ENCODE measurements around the gene KCNIP4. TPM values are rescaled to one million over a fixed set of nuclear protein-coding genes. Genes with fewer than 3 reads are reported as not detected.

KCNIP4 gene
- total RNA-seq, 2 experiments from 2014 or later = not detected

- no peak for DNase-seq
- CTCF ChIA-PET = no interaction called here
- Mint-ChIP-seq H3K4me1 (no peaks in the 10 kb centered on the region), H3K36me3 (ENCODE audit: low read depth) (peaks cover 47% of the 10 kb centered on the region), H3K9me3 (peaks cover 8% of the 10 kb centered on the region), H3K27me3 (no peaks in the 10 kb centered on the region), H3K27ac (no peak overlapping the region), H3K4me3 (no peak overlapping the region)
- POLR2A ChIA-PET = no interaction called here
Observed at GRCh38 chr4:20723463-20723862, 1225.1 kb downstream of the KCNIP4 start.

- Mint-ChIP-seq H3K27me3 (no peaks in the 10 kb centered on the region), H3K36me3 (ENCODE audit: low read depth) (peaks cover 51% of the 10 kb centered on the region), H3K4me1 (no peaks in the 10 kb centered on the region), H3K27ac (no peak overlapping the region), H3K4me3 (no peak overlapping the region), H3K9me3 (peaks cover 8% of the 10 kb centered on the region)
- ChIA-PET CTCF (interaction anchor here (0.8 kb wide), 1 partner anchor 38 kb away, joined by 3 read pairs; no protein-coding TSS in a partner anchor), POLR2A (no interaction called here)
- DNase-seq = no peak
Observed at GRCh38 chr4:20723019-20723418, 1225.6 kb downstream of the KCNIP4 start.

- Mint-ChIP-seq H3K27ac (no peak overlapping the region), H3K4me3 (no peak overlapping the region), H3K27me3 (no peaks in the 10 kb centered on the region), H3K36me3 (ENCODE audit: low read depth) (peaks cover 26% of the 10 kb centered on the region), H3K4me1 (no peaks in the 10 kb centered on the region), H3K9me3 (no peaks in the 10 kb centered on the region)
- DNase-seq = no peak
- POLR2A ChIA-PET = no interaction called here
- CTCF ChIA-PET = no interaction called here
Observed at GRCh38 chr4:20711335-20711734, 1237.2 kb downstream of the KCNIP4 start.

DNA sequence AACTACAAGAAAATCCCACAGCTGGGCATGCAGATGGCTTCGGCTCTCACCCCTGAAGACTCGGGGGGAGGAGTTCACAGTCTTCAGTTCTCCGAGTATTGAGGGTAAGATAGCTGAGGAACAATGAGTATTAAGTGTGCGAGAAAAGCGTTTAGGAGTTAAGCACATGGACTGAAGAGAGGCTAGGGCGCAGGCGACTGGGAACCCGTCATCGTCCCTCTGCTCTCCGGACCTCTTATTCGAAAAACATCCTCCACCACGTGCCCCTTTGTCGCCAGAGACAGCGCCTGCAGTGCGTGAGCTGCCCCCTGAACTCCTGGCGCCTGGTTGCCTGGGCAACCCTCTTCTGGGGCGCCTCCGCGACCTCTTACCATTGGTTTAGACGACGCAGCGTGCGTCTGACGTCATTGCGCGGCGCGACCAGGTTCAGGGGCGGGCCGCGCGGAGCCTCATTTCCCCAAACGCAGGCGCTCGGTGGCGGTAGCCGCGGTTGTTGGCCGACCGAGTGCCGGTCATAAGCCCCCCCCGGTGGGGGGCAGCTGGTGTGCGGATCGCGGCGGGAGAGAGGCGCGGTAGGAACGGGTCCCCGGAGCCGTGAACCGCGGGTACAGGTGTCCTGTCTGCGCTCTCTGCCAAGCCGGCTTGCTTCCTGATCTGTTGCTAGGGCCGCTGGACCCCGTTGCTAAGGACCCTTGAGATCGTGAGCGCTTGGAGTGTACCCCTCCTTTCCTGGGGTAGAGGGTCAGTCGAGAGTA is 1248.4 kb downstream of the KCNIP4 start, which contains the start of gene PACRGL:
Gene PACRGL (plus strand): TSS at position 452 of the 755 bp plus-strand sequence. CDS start 4,024 bp downstream, outside the sequence.
- ChIA-PET CTCF (interaction anchor here (2.0 kb wide), 1 partner anchor 15 kb away, joined by 11 read pairs; no protein-coding TSS in a partner anchor), POLR2A (interaction anchor here (1.0 kb wide), 1 partner anchor 13 kb away, joined by 3 read pairs; no protein-coding TSS in a partner anchor)
- Mint-ChIP-seq H3K9me3 (no peaks in the 10 kb centered on the region), H3K36me3 (ENCODE audit: low read depth) (peaks cover 7% of the 10 kb centered on the region), H3K4me1 (peaks cover 27% of the 10 kb centered on the region), H3K4me3 (peak within 1 kb of the TSS; percentile 89), H3K27me3 (no peaks in the 10 kb centered on the region), H3K27ac (peak within 1 kb of the TSS; percentile 68)
- DNase-seq = peak; percentile 93

DNA sequence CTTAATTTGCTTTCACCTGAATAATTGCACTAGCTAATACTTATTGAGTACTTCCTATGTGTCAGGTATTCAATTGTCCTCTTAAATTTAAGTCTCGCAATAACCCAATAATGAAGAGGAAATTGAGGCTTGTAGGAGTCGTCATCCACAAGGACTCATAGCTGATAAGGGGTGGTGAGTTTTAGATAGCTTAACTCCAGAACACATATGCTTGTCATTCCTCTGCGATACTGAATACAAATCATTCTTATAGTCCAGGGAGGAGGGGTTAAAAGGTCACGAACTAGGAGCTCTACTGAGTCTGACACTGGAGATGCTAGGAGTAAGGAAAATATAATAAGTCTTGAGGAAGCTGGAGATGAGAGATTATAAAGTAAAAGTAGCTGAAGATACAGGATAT is 1249.8 kb downstream of the KCNIP4 start:
- no peaks in the 10 kb centered on the region for H3K9me3 Mint-ChIP-seq
- no peak overlapping the region for H3K27ac Mint-ChIP-seq
- ChIA-PET CTCF (interaction anchor here (2.0 kb wide), 1 partner anchor 14 kb away, joined by 11 read pairs; no protein-coding TSS in a partner anchor), POLR2A (no interaction called here)
- peaks cover 27% of the 10 kb centered on the region for H3K4me1 Mint-ChIP-seq
- H3K36me3 Mint-ChIP-seq (ENCODE audit: low read depth) = no peaks in the 10 kb centered on the region
- no peak overlapping the region for H3K4me3 Mint-ChIP-seq
- no peaks in the 10 kb centered on the region for H3K27me3 Mint-ChIP-seq
- no peak for DNase-seq

DNA sequence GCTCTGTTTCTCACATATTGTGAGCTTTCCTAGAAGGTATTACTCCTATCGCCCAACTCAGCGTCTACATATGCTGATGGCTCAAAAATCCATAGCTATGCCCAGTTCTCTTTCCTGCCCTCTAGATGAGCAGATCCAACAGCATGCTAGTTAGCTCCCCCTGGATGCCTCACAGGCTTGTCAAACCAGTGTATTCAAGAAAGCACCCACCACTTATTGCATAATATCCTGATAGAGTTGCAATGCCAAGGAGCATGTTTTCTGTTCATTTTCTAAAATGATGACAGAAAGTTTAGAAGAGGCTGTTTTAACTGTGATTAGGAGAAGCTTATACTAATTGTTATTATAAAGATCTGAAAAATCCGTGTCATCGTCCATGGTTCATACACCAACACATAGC is 1250.2 kb downstream of the KCNIP4 start:
- POLR2A ChIA-PET = no interaction called here
- CTCF ChIA-PET = no interaction called here
- Mint-ChIP-seq H3K27me3 (no peaks in the 10 kb centered on the region), H3K4me1 (peaks cover 27% of the 10 kb centered on the region), H3K27ac (no peak overlapping the region), H3K9me3 (no peaks in the 10 kb centered on the region), H3K4me3 (no peak overlapping the region), H3K36me3 (ENCODE audit: low read depth) (no peaks in the 10 kb centered on the region)
- DNase-seq = no peak

DNA sequence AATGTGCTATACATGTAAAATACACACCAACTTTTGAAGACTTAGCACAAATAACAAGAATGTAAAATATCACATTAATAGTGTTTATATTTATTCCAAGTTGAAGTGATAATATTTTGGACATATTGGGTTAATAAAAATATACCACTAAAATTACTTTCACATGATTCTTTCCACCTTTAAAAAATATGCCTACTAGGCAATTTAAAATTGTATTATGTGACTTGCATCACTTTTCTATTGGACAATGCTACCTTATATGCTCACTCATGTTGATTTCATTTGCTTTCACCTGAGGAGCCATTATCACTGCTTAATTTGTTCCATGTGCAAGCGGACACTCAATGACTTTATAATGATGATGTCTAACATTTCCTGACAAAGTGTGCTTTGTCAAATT is 1251.8 kb downstream of the KCNIP4 start:
- DNase-seq = no peak
- Mint-ChIP-seq H3K4me3 (no peak overlapping the region), H3K9me3 (no peaks in the 10 kb centered on the region), H3K4me1 (peaks cover 18% of the 10 kb centered on the region), H3K27me3 (no peaks in the 10 kb centered on the region), H3K27ac (no peak overlapping the region), H3K36me3 (ENCODE audit: low read depth) (no peaks in the 10 kb centered on the region)
- CTCF ChIA-PET = no interaction called here
- POLR2A ChIA-PET = no interaction called here

GRCh38 chr4:20687864-20688263 is 1260.7 kb downstream of the KCNIP4 start:
- no peak overlapping the region for H3K27ac Mint-ChIP-seq
- no peaks in the 10 kb centered on the region for H3K9me3 Mint-ChIP-seq
- no peaks in the 10 kb centered on the region for H3K36me3 Mint-ChIP-seq (ENCODE audit: low read depth)
- peaks cover 2% of the 10 kb centered on the region for H3K27me3 Mint-ChIP-seq
- no peaks in the 10 kb centered on the region for H3K4me1 Mint-ChIP-seq
- no peak overlapping the region for H3K4me3 Mint-ChIP-seq
- no peak for DNase-seq
- POLR2A ChIA-PET = interaction anchor here (1.6 kb wide), 1 partner anchor 12 kb away, joined by 3 read pairs; no protein-coding TSS in a partner anchor
- CTCF ChIA-PET = no interaction called here

GRCh38 chr4:20684852-20685763 is 1263.5 kb downstream of the KCNIP4 start:
- Mint-ChIP-seq H3K4me1 (no peaks in the 10 kb centered on the region), H3K4me3 (no peak overlapping the region), H3K27ac (no peak overlapping the region), H3K36me3 (ENCODE audit: low read depth) (no peaks in the 10 kb centered on the region), H3K27me3 (peaks cover 11% of the 10 kb centered on the region), H3K9me3 (no peaks in the 10 kb centered on the region)
- CTCF ChIA-PET = interaction anchor here (0.7 to 2.0 kb wide), 13 partner anchors 9 to 437 kb away, joined by 3 to 16 read pairs (median 3); partner anchors contain the start of gene PACRGL
- POLR2A ChIA-PET = no interaction called here
- no peak for DNase-seq

DNA sequence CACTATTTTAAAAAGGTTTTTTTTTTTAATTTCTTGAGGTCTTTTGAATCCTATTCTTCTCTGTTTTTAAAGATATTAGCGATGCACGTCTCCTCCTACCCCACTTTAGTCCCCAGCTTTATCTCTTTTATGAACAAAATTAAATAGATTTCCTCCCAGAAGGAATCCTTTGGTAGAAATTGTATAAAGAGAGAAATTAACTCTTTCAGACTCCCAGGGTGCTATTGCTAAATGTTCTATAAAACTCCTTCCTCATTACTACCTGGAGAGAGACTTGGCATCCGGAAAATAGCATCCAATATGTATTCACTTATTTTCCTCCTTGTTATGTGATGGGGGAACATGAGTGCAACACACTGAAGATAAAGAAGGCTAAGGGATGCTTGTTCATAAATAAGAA is 1264.8 kb downstream of the KCNIP4 start:
- no peaks in the 10 kb centered on the region for H3K9me3 Mint-ChIP-seq
- peaks cover 11% of the 10 kb centered on the region for H3K27me3 Mint-ChIP-seq
- H3K27ac Mint-ChIP-seq = no peak overlapping the region
- H3K36me3 Mint-ChIP-seq (ENCODE audit: low read depth) = no peaks in the 10 kb centered on the region
- H3K4me1 Mint-ChIP-seq = no peaks in the 10 kb centered on the region
- no peak for DNase-seq
- H3K4me3 Mint-ChIP-seq = no peak overlapping the region
- ChIA-PET CTCF (interaction anchor here (1.9 to 2.4 kb wide), 3 partner anchors 262 to 289 kb away, joined by 5 to 16 read pairs (median 15); no protein-coding TSS in a partner anchor), POLR2A (no interaction called here)

- DNase-seq = no peak
- no peak overlapping the region for H3K4me3 Mint-ChIP-seq
- POLR2A ChIA-PET = no interaction called here
- CTCF ChIA-PET = interaction anchor here (2.4 kb wide), 1 partner anchor 261 kb away, joined by 5 read pairs; no protein-coding TSS in a partner anchor
- no peaks in the 10 kb centered on the region for H3K9me3 Mint-ChIP-seq
- H3K27me3 Mint-ChIP-seq = peaks cover 15% of the 10 kb centered on the region
- no peaks in the 10 kb centered on the region for H3K4me1 Mint-ChIP-seq
- H3K27ac Mint-ChIP-seq = no peak overlapping the region
- H3K36me3 Mint-ChIP-seq (ENCODE audit: low read depth) = no peaks in the 10 kb centered on the region
Observed at GRCh38 chr4:20682853-20683252, 1265.7 kb downstream of the KCNIP4 start.

DNA sequence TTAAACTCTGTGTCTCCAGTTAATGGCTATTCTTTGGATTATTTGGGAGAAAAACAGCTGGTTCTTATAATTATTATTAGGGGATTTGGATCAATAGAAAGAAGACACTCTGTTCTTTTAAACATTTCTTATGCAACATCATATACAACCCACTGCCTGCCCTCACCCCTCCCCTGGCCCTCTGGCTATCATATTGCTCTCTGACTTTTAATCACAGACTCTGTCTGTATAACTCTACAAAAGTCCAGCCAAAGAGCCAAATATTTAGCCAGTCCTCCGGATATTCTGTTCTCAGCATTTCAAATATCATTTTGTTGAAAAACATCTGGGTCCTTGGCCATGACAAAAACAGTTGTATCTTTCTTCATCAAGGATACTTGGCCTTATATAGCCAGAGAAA is 1267.3 kb downstream of the KCNIP4 start:
- Mint-ChIP-seq H3K27me3 (peaks cover 20% of the 10 kb centered on the region), H3K4me3 (no peak overlapping the region), H3K4me1 (no peaks in the 10 kb centered on the region), H3K9me3 (no peaks in the 10 kb centered on the region), H3K27ac (no peak overlapping the region), H3K36me3 (ENCODE audit: low read depth) (no peaks in the 10 kb centered on the region)
- POLR2A ChIA-PET = no interaction called here
- CTCF ChIA-PET = no interaction called here
- no peak for DNase-seq

DNA sequence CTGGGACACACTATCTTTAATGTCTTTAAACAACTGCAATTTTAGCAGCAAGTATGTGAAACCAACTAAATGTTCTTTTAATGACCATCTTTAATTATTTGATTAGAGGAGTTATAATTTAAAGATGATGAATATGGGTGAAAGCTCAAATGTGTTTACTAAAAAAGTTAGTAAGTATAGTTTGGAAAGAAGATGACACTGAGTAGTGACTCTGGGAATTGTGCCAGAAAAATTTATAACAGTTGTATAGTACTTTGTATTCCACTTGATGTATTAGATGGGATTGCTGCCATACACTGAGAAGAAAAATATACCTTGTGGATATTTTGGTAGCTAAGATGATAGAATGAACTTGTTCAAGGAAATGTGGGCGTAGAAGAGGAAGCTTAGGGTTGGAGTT is 1267.8 kb downstream of the KCNIP4 start:
- no peaks in the 10 kb centered on the region for H3K4me1 Mint-ChIP-seq
- H3K27ac Mint-ChIP-seq = no peak overlapping the region
- no peaks in the 10 kb centered on the region for H3K9me3 Mint-ChIP-seq
- POLR2A ChIA-PET = no interaction called here
- CTCF ChIA-PET = no interaction called here
- no peak for DNase-seq
- no peaks in the 10 kb centered on the region for H3K36me3 Mint-ChIP-seq (ENCODE audit: low read depth)
- no peak overlapping the region for H3K4me3 Mint-ChIP-seq
- peaks cover 22% of the 10 kb centered on the region for H3K27me3 Mint-ChIP-seq

Measured in activated CD4-positive, alpha-beta memory T cell treated with anti-CD3 and anti-CD28 coated beads, Interleukin-2, amount 10 ng/mL, durations not matched to agents 7 days and 5 days (primary cell).